Endothelial cell (in vitro differentiated cells): ENCODE results near the gene TRANK1. TPM values are rescaled to one million over a fixed set of nuclear protein-coding genes. Genes with fewer than 3 reads are reported as not detected.

Source experiments
- DNase-seq: peaks from one replicate; pipeline ENCODE4 v3.0.0; 2021; ENCODE audit warnings: low spot score
- H3K27ac Mint-ChIP-seq: one replicate; pipeline ENCODE4 v1.8.0; 2021; ENCODE audit warnings: mixed read lengths, inconsistent platforms; ENCODE audit not compliant: unreplicated experiment
- H3K27me3 Mint-ChIP-seq: one replicate; pipeline ENCODE4 v1.8.0; 2021; ENCODE audit warnings: mild to moderate bottlenecking, moderate library complexity, mixed read lengths, inconsistent platforms; ENCODE audit not compliant: unreplicated experiment
- H3K36me3 Mint-ChIP-seq: one replicate; pipeline ENCODE4 v1.8.0; 2021; ENCODE audit warnings: mild to moderate bottlenecking, low read depth, mixed read lengths, inconsistent platforms; ENCODE audit not compliant: unreplicated experiment
- H3K4me1 Mint-ChIP-seq: one replicate; pipeline ENCODE4 v1.8.0; 2021; ENCODE audit warnings: mild to moderate bottlenecking, mixed read lengths, inconsistent platforms; ENCODE audit not compliant: unreplicated experiment
- H3K4me3 Mint-ChIP-seq: one replicate; pipeline ENCODE4 v1.8.0; 2021; ENCODE audit warnings: mild to moderate bottlenecking, mixed read lengths, inconsistent platforms; ENCODE audit not compliant: unreplicated experiment
- H3K9me3 Mint-ChIP-seq: one replicate; pipeline ENCODE4 v1.8.0; 2021; ENCODE audit warnings: mixed read lengths, inconsistent platforms; ENCODE audit not compliant: unreplicated experiment
- CTCF ChIP-seq: fragments of 200-600 bp; sonication (generic); IDR thresholded peaks from one replicate; pipeline ENCODE4 v1.5.0; 2021; ENCODE audit warnings: antibody characterized with exemption; ENCODE audit not compliant: unreplicated experiment
- total RNA-seq: library from RNA; stranded (reverse); fragmentation: NEBNext Ultra II Directional; extraction: Animal tissue kit (Norgen Biotek cat#: 25700); gene quantifications from one replicate; pipeline ENCODE4 v1.2.1, GENCODE V29; 2021; ENCODE audit not compliant: unreplicated experiment

The TRANK1 gene
- total RNA-seq, 1 donor from 2014 or later, result 2.8 TPM

- DNase-seq, result no peak
- H3K9me3 Mint-ChIP-seq, result no peaks in the 10 kb centered on the region
- H3K4me1 Mint-ChIP-seq, result no peaks in the 10 kb centered on the region
- H3K27ac Mint-ChIP-seq, result no peak overlapping the region
- H3K36me3 Mint-ChIP-seq, result peaks cover 5% of the 10 kb centered on the region
- TF ChIP-seq CTCF, result no peak
- peaks cover 5% of the 10 kb centered on the region for H3K27me3 Mint-ChIP-seq
- no peak overlapping the region for H3K4me3 Mint-ChIP-seq
Observed at GRCh38 chr3:36846406-36846805, 98.4 kb downstream of the TRANK1 start.

- Mint-ChIP-seq H3K9me3 (no peaks in the 10 kb centered on the region), H3K36me3 (peaks cover 11% of the 10 kb centered on the region), H3K4me1 (no peaks in the 10 kb centered on the region), H3K27ac (no peak overlapping the region), H3K4me3 (no peak overlapping the region), H3K27me3 (peaks cover 7% of the 10 kb centered on the region)
- DNase-seq, result peak; percentile 53
- TF ChIP-seq CTCF, result peak; percentile 66
Observed at GRCh38 chr3:36843065-36844051, 101.5 kb downstream of the TRANK1 start.

- H3K4me3 Mint-ChIP-seq, result no peak overlapping the region
- DNase-seq, result no peak
- H3K27me3 Mint-ChIP-seq, result peaks cover 7% of the 10 kb centered on the region
- no peaks in the 10 kb centered on the region for H3K9me3 Mint-ChIP-seq
- no peak overlapping the region for H3K27ac Mint-ChIP-seq
- H3K36me3 Mint-ChIP-seq, result peaks cover 11% of the 10 kb centered on the region
- no peaks in the 10 kb centered on the region for H3K4me1 Mint-ChIP-seq
- no peak for TF ChIP-seq CTCF
Observed at GRCh38 chr3:36842275-36842674, 102.6 kb downstream of the TRANK1 start.

GRCh38 chr3:36840453-36840921, 104.4 kb downstream of the TRANK1 start:
- H3K36me3 Mint-ChIP-seq, result peaks cover 11% of the 10 kb centered on the region
- TF ChIP-seq CTCF, result no peak
- no peaks in the 10 kb centered on the region for H3K4me1 Mint-ChIP-seq
- DNase-seq, result no peak
- no peaks in the 10 kb centered on the region for H3K9me3 Mint-ChIP-seq
- H3K27me3 Mint-ChIP-seq, result peaks cover 6% of the 10 kb centered on the region
- no peak overlapping the region for H3K27ac Mint-ChIP-seq
- no peak overlapping the region for H3K4me3 Mint-ChIP-seq

- no peak for DNase-seq
- H3K9me3 Mint-ChIP-seq, result no peaks in the 10 kb centered on the region
- peaks cover 6% of the 10 kb centered on the region for H3K27me3 Mint-ChIP-seq
- no peak overlapping the region for H3K27ac Mint-ChIP-seq
- no peak overlapping the region for H3K4me3 Mint-ChIP-seq
- TF ChIP-seq CTCF, result no peak
- H3K4me1 Mint-ChIP-seq, result no peaks in the 10 kb centered on the region
- peaks cover 11% of the 10 kb centered on the region for H3K36me3 Mint-ChIP-seq
Observed at GRCh38 chr3:36837089-36837488, 107.8 kb downstream of the TRANK1 start.
